HEK293 (cell line): ENCODE data around the gene UHRF1.

ENCODE experiments used
- CTCF ChIA-PET: fragments of 350-600 bp; formaldehyde crosslinking; extraction: SDS; loops from one replicate; lab custom pipeline; 2021; ENCODE audit warnings: antibody characterized with exemption; lab: Yijun Ruan, JAX
- POLR2A ChIA-PET: fragments of 300-600 bp; formaldehyde crosslinking; extraction: SDS; loops from one replicate; lab custom pipeline; 2020; ENCODE audit warnings: antibody characterized with exemption, inconsistent platforms; lab: Yijun Ruan, JAX
- H3K27ac ChIP-seq: fragments of 200-500 bp; sonication (Bioruptor generic); 2 replicates; pipeline ENCODE4 v1.5.1; 2014; ENCODE audit warnings: low read depth, low read length, control low read depth, inconsistent platforms; ENCODE audit errors: extremely low read depth
- H3K36me3 ChIP-seq, 2 experiments: fragments of 200-500 bp in 1 of 2; sonication (Bioruptor generic) in 1 of 2; 1 replicate in 1 of 2; 2 replicates in 1 of 2; pipeline ENCODE4 v1.5.1; 2014 to 2017; ENCODE audit warnings: inconsistent platforms in 2 of 2, low read length in 2 of 2; ENCODE audit not compliant: control insufficient read depth in 2 of 2, insufficient read depth in 1 of 2
- H3K4me1 ChIP-seq: fragments of 200-500 bp; sonication (Bioruptor generic); 2 replicates; pipeline ENCODE4 v1.5.1; 2014; ENCODE audit warnings: mild to moderate bottlenecking, low read length, inconsistent platforms; ENCODE audit not compliant: control insufficient read depth, insufficient read depth
- H3K4me3 ChIP-seq: 2 replicates; pipeline ENCODE4 v1.5.1; 2011; ENCODE audit warnings: low read depth, mild to moderate bottlenecking, control low read depth, low read length, moderate library complexity
- H3K9me3 ChIP-seq: fragments of 200-500 bp; sonication (Bioruptor generic); 2 replicates; pipeline ENCODE4 v1.5.1; 2014; ENCODE audit warnings: low read depth, low read length, inconsistent platforms; ENCODE audit not compliant: control insufficient read depth, insufficient read depth
- BCL11B ChIP-seq: fragments of 450-650 bp; formaldehyde crosslinking; IDR thresholded peaks from 2 replicates; pipeline ENCODE4 v1.5.1; 2016; ENCODE audit warnings: low read depth, missing biosample characterization, missing genetic modification characterization
- FEZF1 ChIP-seq: fragments of 450-650 bp; formaldehyde crosslinking; IDR thresholded peaks from 2 replicates; pipeline ENCODE4 v1.5.1; 2016; ENCODE audit warnings: missing biosample characterization, missing genetic modification characterization
- GLIS1 ChIP-seq: fragments of 450-650 bp; formaldehyde crosslinking; IDR thresholded peaks from 2 replicates; pipeline ENCODE4 v1.5.1; 2016; ENCODE audit warnings: missing biosample characterization, missing genetic modification characterization
- HOXD13 ChIP-seq: sonication (generic); formaldehyde crosslinking; IDR thresholded peaks from 2 replicates; pipeline ENCODE4 v1.8.0; 2022; ENCODE audit warnings: missing genetic modification reagents, borderline replicate concordance
- KLF7 ChIP-seq: fragments of 450-650 bp; formaldehyde crosslinking; IDR thresholded peaks from 2 replicates; pipeline ENCODE4 v1.5.1; 2016; ENCODE audit warnings: missing biosample characterization, missing genetic modification characterization, borderline replicate concordance
- SALL2 ChIP-seq: fragments of 450-650 bp; formaldehyde crosslinking; IDR thresholded peaks from 2 replicates; pipeline ENCODE4 v1.5.0; 2017; ENCODE audit warnings: missing biosample characterization, mild to moderate bottlenecking, missing genetic modification characterization, borderline replicate concordance
- SCRT1 ChIP-seq: fragments of 450-650 bp; formaldehyde crosslinking; IDR thresholded peaks from 2 replicates; pipeline ENCODE4 v1.5.1; 2016; ENCODE audit warnings: missing biosample characterization, missing genetic modification characterization, borderline replicate concordance
- SCRT2 ChIP-seq: fragments of 450-650 bp; formaldehyde crosslinking; IDR thresholded peaks from 2 replicates; pipeline ENCODE4 v1.5.1; 2016; ENCODE audit warnings: missing biosample characterization, missing genetic modification characterization
- ZBTB10 ChIP-seq: fragments of 450-650 bp; formaldehyde crosslinking; IDR thresholded peaks from 2 replicates; pipeline ENCODE4 v1.5.1; 2016; ENCODE audit warnings: missing biosample characterization, missing genetic modification characterization
- ZBTB21 ChIP-seq: fragments of 450-650 bp; formaldehyde crosslinking; IDR thresholded peaks from 2 replicates; pipeline ENCODE4 v1.5.1; 2017; ENCODE audit warnings: missing biosample characterization, missing genetic modification characterization
- ZIC2 ChIP-seq: fragments of 450-650 bp; formaldehyde crosslinking; IDR thresholded peaks from 2 replicates; pipeline ENCODE4 v1.5.1; 2016; ENCODE audit warnings: missing biosample characterization, missing genetic modification characterization
- ZNF10 ChIP-seq: fragments of 450-650 bp; formaldehyde crosslinking; IDR thresholded peaks from 2 replicates; pipeline ENCODE4 v1.5.1; 2017; ENCODE audit warnings: missing biosample characterization, missing genetic modification characterization
- ZNF114 ChIP-seq: fragments of 450-650 bp; formaldehyde crosslinking; IDR thresholded peaks from 2 replicates; pipeline ENCODE4 v1.5.0; 2017; ENCODE audit warnings: missing biosample characterization, missing genetic modification characterization
- ZNF169 ChIP-seq: fragments of 450-650 bp; formaldehyde crosslinking; IDR thresholded peaks from 2 replicates; pipeline ENCODE4 v1.5.1; 2016; ENCODE audit warnings: missing biosample characterization, missing genetic modification characterization
- ZNF184 ChIP-seq: fragments of 450-650 bp; IDR thresholded peaks from 2 replicates; pipeline ENCODE4 v1.5.1; 2018; ENCODE audit warnings: missing biosample characterization, mild to moderate bottlenecking, missing genetic modification characterization
- ZNF2 ChIP-seq: fragments of 450-650 bp; formaldehyde crosslinking; IDR thresholded peaks from 2 replicates; pipeline ENCODE4 v1.5.1; 2016; ENCODE audit warnings: missing biosample characterization, missing genetic modification characterization
- ZNF221 ChIP-seq: fragments of 450-650 bp; formaldehyde crosslinking; IDR thresholded peaks from 2 replicates; pipeline ENCODE4 v1.5.1; 2017; ENCODE audit warnings: missing biosample characterization, missing genetic modification characterization, borderline replicate concordance
- ZNF302 ChIP-seq: fragments of 450-650 bp; formaldehyde crosslinking; IDR thresholded peaks from 2 replicates; pipeline ENCODE4 v1.5.1; 2016; ENCODE audit warnings: missing biosample characterization, missing genetic modification characterization, low read depth
- ZNF404 ChIP-seq: fragments of 450-650 bp; formaldehyde crosslinking; IDR thresholded peaks from 2 replicates; pipeline ENCODE4 v1.5.1; 2017; ENCODE audit warnings: missing biosample characterization, missing genetic modification characterization
- ZNF585B ChIP-seq: fragments of 450-650 bp; formaldehyde crosslinking; IDR thresholded peaks from 2 replicates; pipeline ENCODE4 v1.5.1; 2016; ENCODE audit warnings: missing biosample characterization, missing genetic modification characterization
- ZNF596 ChIP-seq: fragments of 450-650 bp; IDR thresholded peaks from 2 replicates; pipeline ENCODE4 v1.5.0; 2018; ENCODE audit warnings: missing biosample characterization, mild to moderate bottlenecking, missing genetic modification characterization, moderate library complexity
- ZNF626 ChIP-seq: fragments of 450-650 bp; sonication (Bioruptor Pico); formaldehyde crosslinking; IDR thresholded peaks from 2 replicates; pipeline ENCODE4 v1.5.1; 2018; ENCODE audit warnings: missing biosample characterization, missing genetic modification characterization, inconsistent platforms
- ZNF645 ChIP-seq: fragments of 450-650 bp; formaldehyde crosslinking; IDR thresholded peaks from 2 replicates; pipeline ENCODE4; 2016; ENCODE audit warnings: missing biosample characterization, missing genetic modification characterization
- ZNF654 ChIP-seq: fragments of 450-650 bp; formaldehyde crosslinking; IDR thresholded peaks from 2 replicates; pipeline ENCODE4 v1.5.1; 2016; ENCODE audit warnings: low read depth, missing biosample characterization, missing genetic modification characterization

Gene UHRF1

DNA sequence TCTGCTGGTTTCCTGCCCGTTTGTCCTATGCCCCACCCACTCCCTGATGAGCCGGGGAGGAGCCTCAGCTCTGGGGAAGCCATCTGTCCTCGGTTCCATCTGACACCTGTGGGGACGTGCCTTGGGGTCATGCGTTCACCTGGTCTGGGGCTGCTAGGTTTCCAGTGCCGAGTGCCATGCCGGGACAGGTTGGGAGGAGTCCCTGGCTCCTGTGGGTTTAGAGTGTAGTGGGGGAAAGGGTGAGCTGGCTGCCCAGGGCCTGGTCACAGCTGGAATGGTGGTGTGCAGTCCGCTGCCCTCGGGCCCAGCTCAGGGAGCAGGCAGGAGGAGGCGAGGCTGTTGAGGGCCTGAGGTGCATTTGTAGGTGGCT, 62.1 kb downstream of the UHRF1 start:
- CTCF ChIA-PET: interaction anchor here (1.0 to 4.3 kb wide), 4 partner anchors 12 to 98 kb away, joined by 3 to 32 read pairs (median 4); no protein-coding TSS in a partner anchor
- POLR2A ChIA-PET: interaction anchor here (0.7 to 1.2 kb wide), 4 partner anchors 13 to 104 kb away, joined by 3 read pairs; partner anchors contain the start of gene PLIN3
- Histone ChIP-seq H3K36me3 (no peaks in the 10 kb centered on the region; a peak in 1 of 3 replicates), H3K4me1 (peaks cover 6% of the 10 kb centered on the region)
- TF ChIP-seq SCRT1 (peak; percentile 67), SCRT2 (tag by site-specific recombination) (peak; percentile 91), ZIC2 (tag by site-specific recombination) (peak; percentile 63), ZBTB21 (tag by site-specific recombination) (no peak)
- TF ChIP-seq, all 188 proteins: peak for 3
- H3K9me3 ChIP-seq: no peaks in the 10 kb centered on the region
- peak overlapping the region; percentile 71 for H3K4me3 ChIP-seq
- H3K27ac ChIP-seq: no peak overlapping the region

- CTCF ChIA-PET: interaction anchor here (0.6 to 4.3 kb wide), 6 partner anchors 13 to 748 kb away, joined by 3 to 32 read pairs (median 4); partner anchors contain the start of genes CATSPERD and LONP1
- TF ChIP-seq HOXD13 (no peak), ZNF654 (no peak), GLIS1 (tag by site-specific recombination) (no peak), FEZF1 (tag by site-specific recombination) (no peak), ZNF645 (tag by site-specific recombination) (no peak), BCL11B (no peak), ZNF10 (tag by site-specific recombination) (no peak), ZNF114 (no peak), ZNF596 (tag by site-specific recombination) (no peak), ZNF626 (tag by site-specific recombination) (no peak), ZBTB10 (no peak), SALL2 (tag by site-specific recombination) (no peak), ZNF585B (tag by site-specific recombination) (no peak), ZNF169 (tag by site-specific recombination) (no peak), ZNF2 (tag by site-specific recombination) (no peak), ZNF404 (tag by site-specific recombination) (no peak), ZNF184 (tag by site-specific recombination) (no peak), ZNF302 (tag by site-specific recombination) (no peak), KLF7 (tag by site-specific recombination) (no peak), ZNF221 (tag by site-specific recombination) (no peak)
- TF ChIP-seq, all 188 proteins: peak for 0
- Histone ChIP-seq H3K4me1 (peaks cover 10% of the 10 kb centered on the region), H3K36me3 (peaks cover 0 to under 1% of the 10 kb centered on the region in 2 experiments; a peak in 1 of 3 replicates), H3K4me3 (no peak overlapping the region), H3K9me3 (no peaks in the 10 kb centered on the region), H3K27ac (no peak overlapping the region)
- POLR2A ChIA-PET: interaction anchor here (1.0 to 1.2 kb wide), 2 partner anchors 60 to 105 kb away, joined by 3 read pairs; partner anchors contain the start of gene PLIN3
These were observed 62.7 kb downstream of the UHRF1 start for GRCh38 chr19:4971816-4972495.
